Osteoblast (primary cell): ENCODE data around the gene OSBP2. TPM values are rescaled to one million over a fixed set of nuclear protein-coding genes. Genes with fewer than 3 reads are reported as not detected.

Experiments used
- DNase-seq: peaks from one replicate; pipeline ENCODE4 v3.0.0; 2011; ENCODE audit warnings: low spot score, mixed read lengths; ENCODE audit not compliant: insufficient read length; ENCODE audit errors: missing footprints
- H2AFZ ChIP-seq: 2 replicates; pipeline ENCODE4 v1.6.0; 2011; ENCODE audit warnings: mild to moderate bottlenecking, low read length
- H3K27ac ChIP-seq: 2 replicates; pipeline ENCODE4 v1.5.1; 2011; ENCODE audit warnings: mild to moderate bottlenecking, low read depth, low read length, moderate library complexity
- H3K27me3 ChIP-seq: 2 replicates; pipeline ENCODE4 v1.6.0; 2012; ENCODE audit warnings: mild to moderate bottlenecking, control low read depth, inconsistent platforms, low read length, moderate library complexity; ENCODE audit not compliant: insufficient read depth
- H3K36me3 ChIP-seq: 2 replicates; pipeline ENCODE4 v1.5.1; 2011; ENCODE audit warnings: mild to moderate bottlenecking, low read length, control low read depth, moderate library complexity; ENCODE audit not compliant: insufficient read depth
- H3K4me1 ChIP-seq: 2 replicates; pipeline ENCODE4 v1.5.1; 2011; ENCODE audit warnings: mild to moderate bottlenecking, low read length, control low read depth, moderate library complexity; ENCODE audit not compliant: insufficient read depth
- H3K4me2 ChIP-seq: 2 replicates; pipeline ENCODE4 v1.6.0; 2011; ENCODE audit warnings: mild to moderate bottlenecking, low read length; ENCODE audit not compliant: insufficient read depth
- H3K4me3 ChIP-seq: fragments of 200-600 bp; sonication (generic); 3 replicates; pipeline ENCODE4 v1.5.1; 2012; ENCODE audit warnings: mild to moderate bottlenecking, low read length, inconsistent platforms; ENCODE audit not compliant: insufficient read depth
- H3K79me2 ChIP-seq: 2 replicates; pipeline ENCODE4 v1.6.0; 2012; ENCODE audit warnings: mild to moderate bottlenecking, low read length, control low read depth, inconsistent platforms; ENCODE audit not compliant: insufficient read depth
- H3K9me3 ChIP-seq: 2 replicates; pipeline ENCODE4 v1.5.1; 2011; ENCODE audit warnings: low read depth, low read length, control low read depth
- H4K20me1 ChIP-seq: 2 replicates; pipeline ENCODE4 v1.6.0; 2012; ENCODE audit warnings: mild to moderate bottlenecking, low read length, control low read depth; ENCODE audit not compliant: insufficient read depth
- total RNA-seq: library from RNA; depleted of rRNA; stranded (reverse); fragments of >200 nt; gene quantifications from 2 replicates; pipeline ENCODE4 v1.2.3, GENCODE V29; 2012
- TF ChIP-seq, protein P1 (sequence below): IDR thresholded peaks from 2 replicates; pipeline ENCODE4 v1.5.1; 2011; ENCODE audit warnings: mild to moderate bottlenecking, low read depth, low read length, moderate library complexity; ENCODE audit errors: extremely low read depth

Gene OSBP2
- total RNA-seq, 1 donor: 4.3 TPM

DNA sequence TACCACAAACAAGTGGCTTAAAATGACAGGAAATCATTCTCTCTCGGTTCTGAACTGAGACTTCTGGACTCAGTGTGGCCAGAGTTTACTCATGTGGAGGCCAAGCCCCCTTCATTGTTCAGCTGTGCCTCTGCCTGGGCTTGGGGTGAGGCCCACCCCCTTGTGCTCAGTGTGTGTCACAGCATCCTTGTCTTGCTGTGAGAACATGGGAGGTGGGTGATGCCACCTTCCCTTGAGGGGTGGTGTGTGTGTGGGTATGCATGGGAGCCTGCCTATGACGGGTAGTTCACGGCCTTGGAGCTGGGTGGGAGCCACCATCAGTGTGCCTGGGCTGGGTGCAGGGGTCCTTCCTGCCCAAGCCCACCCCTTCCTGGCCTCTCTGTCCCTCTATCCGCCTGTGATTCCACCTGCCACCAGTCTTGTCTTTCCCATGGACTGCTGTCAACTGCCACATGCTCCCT, 172.2 kb downstream of the OSBP2 start:
- Histone ChIP-seq H2AFZ (no peak overlapping the region), H3K79me2 (no peaks in the 10 kb centered on the region), H4K20me1 (no peaks in the 10 kb centered on the region), H3K4me2 (no peak overlapping the region), H3K27me3 (no peaks in the 10 kb centered on the region), H3K27ac (no peak overlapping the region), H3K4me3 (no peak overlapping the region), H3K4me1 (peaks cover 9% of the 10 kb centered on the region), H3K36me3 (no peaks in the 10 kb centered on the region), H3K9me3 (no peaks in the 10 kb centered on the region)
- TF ChIP-seq, protein P1, sequence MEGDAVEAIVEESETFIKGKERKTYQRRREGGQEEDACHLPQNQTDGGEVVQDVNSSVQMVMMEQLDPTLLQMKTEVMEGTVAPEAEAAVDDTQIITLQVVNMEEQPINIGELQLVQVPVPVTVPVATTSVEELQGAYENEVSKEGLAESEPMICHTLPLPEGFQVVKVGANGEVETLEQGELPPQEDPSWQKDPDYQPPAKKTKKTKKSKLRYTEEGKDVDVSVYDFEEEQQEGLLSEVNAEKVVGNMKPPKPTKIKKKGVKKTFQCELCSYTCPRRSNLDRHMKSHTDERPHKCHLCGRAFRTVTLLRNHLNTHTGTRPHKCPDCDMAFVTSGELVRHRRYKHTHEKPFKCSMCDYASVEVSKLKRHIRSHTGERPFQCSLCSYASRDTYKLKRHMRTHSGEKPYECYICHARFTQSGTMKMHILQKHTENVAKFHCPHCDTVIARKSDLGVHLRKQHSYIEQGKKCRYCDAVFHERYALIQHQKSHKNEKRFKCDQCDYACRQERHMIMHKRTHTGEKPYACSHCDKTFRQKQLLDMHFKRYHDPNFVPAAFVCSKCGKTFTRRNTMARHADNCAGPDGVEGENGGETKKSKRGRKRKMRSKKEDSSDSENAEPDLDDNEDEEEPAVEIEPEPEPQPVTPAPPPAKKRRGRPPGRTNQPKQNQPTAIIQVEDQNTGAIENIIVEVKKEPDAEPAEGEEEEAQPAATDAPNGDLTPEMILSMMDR: no peak
- peak; percentile 89 for DNase-seq

DNA sequence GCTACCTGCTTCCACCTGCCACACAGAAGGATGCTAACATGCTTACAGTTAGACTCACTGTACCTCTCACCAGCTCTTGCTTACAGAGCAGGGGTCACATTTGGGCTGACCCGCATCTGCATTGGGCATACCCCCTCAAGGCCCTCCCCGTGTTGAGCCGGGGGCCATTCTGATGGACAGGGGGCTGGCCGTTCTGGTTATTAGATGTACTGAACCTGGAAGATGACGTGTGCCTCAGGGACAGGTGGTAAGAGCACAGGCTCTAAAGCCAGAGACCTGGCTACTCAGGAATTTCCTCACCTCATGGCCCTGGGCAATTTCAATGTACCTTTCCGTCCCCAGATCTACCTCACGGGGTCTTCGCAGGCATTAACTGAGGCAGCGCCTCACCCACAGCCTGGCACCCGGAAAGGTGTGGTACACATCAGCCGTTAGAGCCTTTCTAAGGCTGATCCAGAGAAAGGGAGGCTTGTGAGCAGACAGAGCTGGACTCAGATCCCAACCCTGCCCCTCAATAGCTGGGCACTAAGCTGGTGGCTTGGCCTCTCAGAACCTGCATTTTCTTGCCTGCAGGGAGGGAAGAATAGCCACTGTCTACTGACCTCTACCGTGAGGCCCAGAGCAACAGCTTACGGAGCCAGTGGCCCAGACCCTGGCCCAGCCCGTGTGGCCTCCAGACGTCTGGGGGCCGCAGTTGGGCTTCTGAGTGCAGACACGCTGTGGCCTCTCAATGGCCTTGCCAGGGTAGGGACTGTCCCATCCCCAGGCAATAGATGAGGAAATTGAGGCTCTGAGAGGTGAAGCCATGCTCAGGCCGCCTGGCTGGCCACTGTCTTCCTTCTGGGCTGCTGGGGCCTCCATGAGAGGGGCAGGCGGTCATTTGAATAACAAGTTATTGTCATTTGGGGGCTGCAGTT, 173.3 kb downstream of the OSBP2 start:
- Histone ChIP-seq H3K79me2 (no peaks in the 10 kb centered on the region), H3K27ac (peak overlapping the region; percentile 22), H3K36me3 (no peaks in the 10 kb centered on the region), H3K4me1 (peaks cover 9% of the 10 kb centered on the region), H3K9me3 (no peaks in the 10 kb centered on the region), H2AFZ (no peak overlapping the region), H3K4me2 (no peak overlapping the region), H3K4me3 (no peak overlapping the region), H4K20me1 (no peaks in the 10 kb centered on the region), H3K27me3 (no peaks in the 10 kb centered on the region)
- peak; percentile 67 for DNase-seq
- TF ChIP-seq, protein P1: no peak

GRCh38 chr22:30868663-30869385, 174.2 kb downstream of the OSBP2 start:
- DNase-seq: peak; percentile 95
- H3K79me2 ChIP-seq: no peaks in the 10 kb centered on the region
- peaks cover 7% of the 10 kb centered on the region for H3K4me1 ChIP-seq
- H3K4me2 ChIP-seq: no peak overlapping the region
- H2AFZ ChIP-seq: peak overlapping the region; percentile 10
- H3K27ac ChIP-seq: peak overlapping the region; percentile 51
- TF ChIP-seq, protein P1: no peak
- no peaks in the 10 kb centered on the region for H4K20me1 ChIP-seq
- no peak overlapping the region for H3K4me3 ChIP-seq
- no peaks in the 10 kb centered on the region for H3K9me3 ChIP-seq
- no peaks in the 10 kb centered on the region for H3K36me3 ChIP-seq
- no peaks in the 10 kb centered on the region for H3K27me3 ChIP-seq
